CD8-positive, alpha-beta memory T cell (primary cell): ENCODE results near the gene CALY. TPM values are rescaled to one million over a fixed set of nuclear protein-coding genes. Genes with fewer than 3 reads are reported as not detected.

ENCODE experiments used
- CTCF ChIA-PET: fragments of 350-600 bp; sonication (Branson Sonifier 250); formaldehyde crosslinking; loops from one replicate; lab custom pipeline; 2021; ENCODE audit warnings: antibody characterized with exemption; lab: Charles Lee
- POLR2A ChIA-PET: fragments of 350-600 bp; sonication (Branson Sonifier 250); formaldehyde crosslinking; loops from one replicate; lab custom pipeline; 2021; ENCODE audit warnings: antibody characterized with exemption; lab: Charles Lee
- DNase-seq, 5 donors: peaks; one replicate each; pipeline versions ENCODE4 v3.0.0 to v3.0.0-alpha.2; 2020 to 2022; ENCODE audit warnings: mixed read lengths in 1 of 5
- H3K27ac ChIP-seq: one replicate; pipeline ENCODE4 v1.7.0; 2013; ENCODE audit warnings: low read depth, mild to moderate bottlenecking, low read length, moderate library complexity
- H3K27me3 ChIP-seq: 2 replicates; pipeline ENCODE4 v1.7.0; 2013; ENCODE audit warnings: low read length, mild to moderate bottlenecking; ENCODE audit not compliant: insufficient read depth, poor library complexity, severe bottlenecking
- H3K36me3 ChIP-seq: 2 replicates; pipeline ENCODE4 v1.7.0; 2013; ENCODE audit warnings: mild to moderate bottlenecking, low read length, moderate library complexity; ENCODE audit not compliant: insufficient read depth
- H3K4me1 ChIP-seq: 2 replicates; pipeline ENCODE4 v1.7.0; 2013; ENCODE audit warnings: mild to moderate bottlenecking, low read length, moderate library complexity; ENCODE audit not compliant: insufficient read depth
- H3K4me3 ChIP-seq: 2 replicates; pipeline ENCODE4 v1.7.0; 2013; ENCODE audit warnings: mild to moderate bottlenecking, low read length
- H3K9me3 ChIP-seq: 2 replicates; pipeline ENCODE4 v1.7.0; 2013; ENCODE audit warnings: mild to moderate bottlenecking, low read length
- H3K27ac Mint-ChIP-seq, 8 donors: one replicate each; pipeline ENCODE4 v1.8.0; 2020 to 2021; ENCODE audit warnings: mixed read lengths in 8 of 8, mild to moderate bottlenecking in 6 of 8, inconsistent platforms in 3 of 8, moderate library complexity in 3 of 8
- H3K27me3 Mint-ChIP-seq, 2 donors: one replicate each; pipeline ENCODE4 v1.8.0; 2020 to 2021; ENCODE audit warnings: mixed read lengths in 2 of 2, mild to moderate bottlenecking in 1 of 2, moderate library complexity in 1 of 2
- H3K36me3 Mint-ChIP-seq, 3 donors: one replicate each; pipeline ENCODE4 v1.8.0; 2020 to 2021; ENCODE audit warnings: mixed read lengths in 3 of 3, inconsistent platforms in 1 of 3, mild to moderate bottlenecking in 1 of 3
- H3K4me1 Mint-ChIP-seq, 3 donors: one replicate each; pipeline ENCODE4 v1.8.0; 2020 to 2021; ENCODE audit warnings: mixed read lengths in 3 of 3, inconsistent platforms in 1 of 3, mild to moderate bottlenecking in 1 of 3
- H3K4me3 Mint-ChIP-seq, 7 donors: one replicate each; pipeline ENCODE4 v1.8.0; 2020 to 2021; ENCODE audit warnings: mixed read lengths in 7 of 7, mild to moderate bottlenecking in 6 of 7, moderate library complexity in 4 of 7, inconsistent platforms in 2 of 7
- H3K9me3 Mint-ChIP-seq, 5 donors: one replicate each; pipeline ENCODE4 v1.8.0; 2020 to 2022; ENCODE audit warnings: mixed read lengths in 5 of 5, mild to moderate bottlenecking in 3 of 5, moderate library complexity in 2 of 5, inconsistent platforms in 1 of 5
- polyA plus RNA-seq: library from polyadenylated mRNA; unstranded; fragments of 300-500 nt; fragmentation: Illumina TruSeq; gene quantifications from one replicate; pipeline ENCODE4 v1.2.3, GENCODE V29; 2021
- total RNA-seq, 2 experiments: library from RNA; stranded (reverse); gene quantifications; one replicate each; pipeline ENCODE4 v1.2.3, GENCODE V29; 2021

CALY gene
- total and polyA plus RNA-seq, 3 experiments from 2014 or later, result 0.83 to 1.3 (median 0.92) TPM

- Histone ChIP-seq H3K27ac (no peak overlapping the region), H3K27me3 (no peaks in the 10 kb centered on the region), H3K4me3 (no peak overlapping the region), H3K9me3 (no peaks in the 10 kb centered on the region), H3K4me1 (no peaks in the 10 kb centered on the region), H3K36me3 (peaks cover 11% of the 10 kb centered on the region)
- H3K27ac Mint-ChIP-seq, result peak overlapping the region in 1 of 8 donors; percentile 64
- DNase-seq, result no peak
- H3K4me1 Mint-ChIP-seq, result peaks cover 0 to 4% (median 2%) of the 10 kb centered on the region in 3 donors
- peaks cover 6 to 90% (median 31%) of the 10 kb centered on the region in 3 donors for H3K36me3 Mint-ChIP-seq
- ChIA-PET CTCF (no interaction called here), POLR2A (no interaction called here)
- no peak overlapping the region for H3K4me3 Mint-ChIP-seq
- no peaks in the 10 kb centered on the region for H3K9me3 Mint-ChIP-seq
- no peaks in the 10 kb centered on the region for H3K27me3 Mint-ChIP-seq
Measured at GRCh38 chr10:133285217-133285616, 51.5 kb downstream of the CALY start.

GRCh38 chr10:133283931-133284330, 52.8 kb downstream of the CALY start:
- Histone ChIP-seq H3K4me1 (peaks cover 9% of the 10 kb centered on the region), H3K9me3 (no peaks in the 10 kb centered on the region), H3K27me3 (no peaks in the 10 kb centered on the region), H3K36me3 (peaks cover 14% of the 10 kb centered on the region), H3K27ac (no peak overlapping the region), H3K4me3 (no peak overlapping the region)
- peaks cover 5 to 84% (median 27%) of the 10 kb centered on the region in 3 donors for H3K36me3 Mint-ChIP-seq
- DNase-seq, result no peak
- peak overlapping the region in 1 of 8 donors; percentile 3 for H3K27ac Mint-ChIP-seq
- ChIA-PET POLR2A (no interaction called here), CTCF (no interaction called here)
- no peaks in the 10 kb centered on the region for H3K27me3 Mint-ChIP-seq
- H3K4me1 Mint-ChIP-seq, result peaks cover 8 to 15% (median 13%) of the 10 kb centered on the region in 3 donors
- no peak overlapping the region for H3K4me3 Mint-ChIP-seq
- H3K9me3 Mint-ChIP-seq, result no peaks in the 10 kb centered on the region

GRCh38 chr10:133282846-133283390, 53.8 kb downstream of the CALY start:
- Histone ChIP-seq H3K36me3 (peaks cover 9% of the 10 kb centered on the region), H3K9me3 (no peaks in the 10 kb centered on the region), H3K27ac (no peak overlapping the region), H3K27me3 (no peaks in the 10 kb centered on the region), H3K4me3 (no peak overlapping the region), H3K4me1 (peaks cover 19% of the 10 kb centered on the region)
- peak overlapping the region in 1 of 8 donors; percentile 75 for H3K27ac Mint-ChIP-seq
- CTCF ChIA-PET, result no interaction called here
- POLR2A ChIA-PET, result no interaction called here
- H3K4me3 Mint-ChIP-seq, result no peak overlapping the region
- no peaks in the 10 kb centered on the region for H3K27me3 Mint-ChIP-seq
- peaks cover 3 to 77% (median 25%) of the 10 kb centered on the region in 3 donors for H3K36me3 Mint-ChIP-seq
- DNase-seq, result no peak
- no peaks in the 10 kb centered on the region for H3K9me3 Mint-ChIP-seq
- H3K4me1 Mint-ChIP-seq, result peaks cover 18 to 25% (median 23%) of the 10 kb centered on the region in 3 donors

- peak overlapping the region in 4 of 8 donors; percentile 41 to 68 (median 60) for H3K27ac Mint-ChIP-seq
- H3K4me1 Mint-ChIP-seq, result peaks cover 23 to 34% (median 26%) of the 10 kb centered on the region in 3 donors
- H3K27me3 Mint-ChIP-seq, result no peaks in the 10 kb centered on the region
- H3K27ac ChIP-seq, result no peak overlapping the region
- H3K4me3 ChIP-seq, result no peak overlapping the region
- no peaks in the 10 kb centered on the region for H3K9me3 Mint-ChIP-seq
- POLR2A ChIA-PET, result interaction anchor here (0.6 kb wide), 1 partner anchor 25 kb away, joined by 4 read pairs; no protein-coding TSS in a partner anchor
- H3K36me3 ChIP-seq, result peaks cover 9% of the 10 kb centered on the region
- H3K4me1 ChIP-seq, result peaks cover 30% of the 10 kb centered on the region
- CTCF ChIA-PET, result interaction anchor here (1.1 to 1.2 kb wide), 2 partner anchors 19 to 23 kb away, joined by 3 read pairs; no protein-coding TSS in a partner anchor
- H3K36me3 Mint-ChIP-seq, result peaks cover 3 to 68% (median 21%) of the 10 kb centered on the region in 3 donors
- H3K27me3 ChIP-seq, result no peaks in the 10 kb centered on the region
- DNase-seq, result no peak
- H3K4me3 Mint-ChIP-seq, result no peak overlapping the region
- H3K9me3 ChIP-seq, result no peaks in the 10 kb centered on the region
Measured at GRCh38 chr10:133281628-133282372, 54.9 kb downstream of the CALY start.

- Histone ChIP-seq H3K4me3 (no peak overlapping the region), H3K27me3 (no peaks in the 10 kb centered on the region), H3K36me3 (peaks cover 9% of the 10 kb centered on the region), H3K27ac (no peak overlapping the region), H3K9me3 (no peaks in the 10 kb centered on the region), H3K4me1 (peaks cover 32% of the 10 kb centered on the region)
- ChIA-PET POLR2A (no interaction called here), CTCF (interaction anchor here (1.1 to 4.3 kb wide), 3 partner anchors 18 to 26 kb away, joined by 3 to 28 read pairs (median 3); no protein-coding TSS in a partner anchor)
- peaks cover 23 to 38% (median 24%) of the 10 kb centered on the region in 3 donors for H3K4me1 Mint-ChIP-seq
- H3K27me3 Mint-ChIP-seq, result no peaks in the 10 kb centered on the region
- no peaks in the 10 kb centered on the region for H3K9me3 Mint-ChIP-seq
- H3K27ac Mint-ChIP-seq, result peak overlapping the region in 1 of 8 donors; percentile 41
- H3K4me3 Mint-ChIP-seq, result no peak overlapping the region
- DNase-seq, result no peak
- peaks cover 3 to 63% (median 15%) of the 10 kb centered on the region in 3 donors for H3K36me3 Mint-ChIP-seq
Measured at GRCh38 chr10:133281084-133281483, 55.6 kb downstream of the CALY start.

- Histone ChIP-seq H3K27ac (no peak overlapping the region), H3K4me1 (peaks cover 36% of the 10 kb centered on the region), H3K36me3 (peaks cover 9% of the 10 kb centered on the region), H3K4me3 (no peak overlapping the region), H3K27me3 (no peaks in the 10 kb centered on the region), H3K9me3 (no peaks in the 10 kb centered on the region)
- POLR2A ChIA-PET, result no interaction called here
- CTCF ChIA-PET, result interaction anchor here (4.3 kb wide), 1 partner anchor 27 kb away, joined by 28 read pairs; no protein-coding TSS in a partner anchor
- peak overlapping the region in 5 of 8 donors; percentile 42 to 99 (median 92) for H3K27ac Mint-ChIP-seq
- H3K4me3 Mint-ChIP-seq, result no peak overlapping the region
- peaks cover 3 to 61% (median 9%) of the 10 kb centered on the region in 3 donors for H3K36me3 Mint-ChIP-seq
- no peaks in the 10 kb centered on the region for H3K9me3 Mint-ChIP-seq
- peaks cover 23 to 43% (median 30%) of the 10 kb centered on the region in 3 donors for H3K4me1 Mint-ChIP-seq
- no peak for DNase-seq
- H3K27me3 Mint-ChIP-seq, result no peaks in the 10 kb centered on the region
Measured at GRCh38 chr10:133280391-133281059, 56.2 kb downstream of the CALY start.

GRCh38 chr10:133279326-133280226, 57.1 kb downstream of the CALY start:
- POLR2A ChIA-PET, result interaction anchor here (1.2 to 1.3 kb wide), 2 partner anchors 28 to 57 kb away, joined by 3 to 6 read pairs; partner anchors contain the start of gene CALY
- no peak for DNase-seq
- H3K27ac Mint-ChIP-seq, result peak overlapping the region; percentile 76 to 100 (median 98)

More at GRCh38 chr10:133279326-133280226, 57.1 kb downstream of the CALY start:
- CTCF ChIA-PET, result interaction anchor here (1.7 to 4.3 kb wide), 3 partner anchors 18 to 28 kb away, joined by 6 to 28 read pairs (median 13); no protein-coding TSS in a partner anchor
- Histone ChIP-seq H3K9me3 (no peaks in the 10 kb centered on the region), H3K36me3 (peaks cover 6% of the 10 kb centered on the region), H3K27me3 (no peaks in the 10 kb centered on the region), H3K4me1 (peaks cover 43% of the 10 kb centered on the region), H3K4me3 (no peak overlapping the region), H3K27ac (peak overlapping the region; percentile 96)
- Mint-ChIP-seq H3K9me3 (no peaks in the 10 kb centered on the region), H3K36me3 (peaks cover under 1 to 56% (median 5%) of the 10 kb centered on the region in 3 donors), H3K27me3 (no peaks in the 10 kb centered on the region), H3K4me1 (peaks cover 23 to 53% (median 35%) of the 10 kb centered on the region in 3 donors), H3K4me3 (peak overlapping the region in 3 of 7 donors; percentile 9 to 84 (median 41))
